ENCODE results near the gene B4GALT1. TPM values are rescaled to one million over a fixed set of nuclear protein-coding genes. Genes with fewer than 3 reads are reported as not detected.

Gene B4GALT1
- total RNA-seq, 4 donors from 2014 or later: 23.7 to 126 (median 93.7) TPM

- Histone ChIP-seq H3K9me3 (no peaks in the 10 kb centered on the region), H3K27me3 (no peaks in the 10 kb centered on the region), H3K36me3 (no peaks in the 10 kb centered on the region), H3K4me3 (no peak overlapping the region), H3K4me1 (no peaks in the 10 kb centered on the region), H3K27ac (no peak overlapping the region)
- in situ Hi-C loops (cut with MboI; ENCODE audit: low pct_ligation_motif_present in 1 of 4, low pct_unique_long_range_greater_than_20kb in 1 of 4, low sequenced_read_pairs in 3 of 4) (no loop called here), intact Hi-C loops (cut with DNase I; ENCODE audit: low total_unique reads) (no loop called here)
- 100% methylated on average over 1 of the region's 1 CpG for WGBS, 2 donors (ENCODE audit: low coverage in 1 of 2)
- no peak for DNase-seq
- TF ChIP-seq EP300 (IDR thresholded peaks at IDR 0.05; ENCODE audit: low read depth): no peak
- TF ChIP-seq POLR2AphosphoS5 (IDR thresholded peaks at IDR 0.05): no peak
- TF ChIP-seq POLR2A (IDR thresholded peaks at IDR 0.05): no peak
- no peak for TF ChIP-seq CTCF (IDR thresholded peaks at IDR 0.05)
These were observed 61.2 kb downstream of the B4GALT1 start for GRCh38 chr9:33105959-33106358.

DNA sequence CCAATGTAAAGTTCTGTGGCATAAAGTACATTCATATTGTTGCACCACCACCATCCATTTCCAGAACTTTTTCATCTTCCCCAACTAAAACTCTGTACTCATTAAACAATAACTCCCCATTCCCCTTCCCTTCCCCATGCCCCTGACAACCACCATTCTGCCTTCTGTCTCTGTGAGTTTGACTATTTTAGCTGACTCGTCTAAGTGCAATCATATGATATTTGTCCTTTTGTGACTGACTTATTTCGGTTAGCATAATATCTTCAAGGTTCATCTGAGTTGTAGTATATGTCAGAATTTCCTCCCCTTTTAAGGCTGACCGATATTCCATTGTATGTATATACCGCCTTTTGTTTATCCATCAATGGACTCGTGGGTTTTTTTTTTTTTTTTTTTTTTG, 61.6 kb downstream of the B4GALT1 start:
- Histone ChIP-seq H3K4me1 (no peaks in the 10 kb centered on the region), H3K9me3 (no peaks in the 10 kb centered on the region), H3K27ac (no peak overlapping the region), H3K27me3 (no peaks in the 10 kb centered on the region), H3K36me3 (no peaks in the 10 kb centered on the region), H3K4me3 (no peak overlapping the region)
- 87 to 90% methylated on average over 4 to 5 of the region's 5 CpGs for WGBS, 2 donors (ENCODE audit: low coverage in 1 of 2)
- no peak for DNase-seq
- no peak for TF ChIP-seq EP300 (IDR thresholded peaks at IDR 0.05; ENCODE audit: low read depth)
- no peak for TF ChIP-seq POLR2A (IDR thresholded peaks at IDR 0.05)
- no peak for TF ChIP-seq POLR2AphosphoS5 (IDR thresholded peaks at IDR 0.05)
- no peak for TF ChIP-seq CTCF (IDR thresholded peaks at IDR 0.05)
- intact Hi-C loops (cut with DNase I; ENCODE audit: low total_unique reads): no loop called here
- in situ Hi-C loops (cut with MboI; ENCODE audit: low pct_ligation_motif_present in 1 of 4, low pct_unique_long_range_greater_than_20kb in 1 of 4, low sequenced_read_pairs in 3 of 4): no loop called here

DNA sequence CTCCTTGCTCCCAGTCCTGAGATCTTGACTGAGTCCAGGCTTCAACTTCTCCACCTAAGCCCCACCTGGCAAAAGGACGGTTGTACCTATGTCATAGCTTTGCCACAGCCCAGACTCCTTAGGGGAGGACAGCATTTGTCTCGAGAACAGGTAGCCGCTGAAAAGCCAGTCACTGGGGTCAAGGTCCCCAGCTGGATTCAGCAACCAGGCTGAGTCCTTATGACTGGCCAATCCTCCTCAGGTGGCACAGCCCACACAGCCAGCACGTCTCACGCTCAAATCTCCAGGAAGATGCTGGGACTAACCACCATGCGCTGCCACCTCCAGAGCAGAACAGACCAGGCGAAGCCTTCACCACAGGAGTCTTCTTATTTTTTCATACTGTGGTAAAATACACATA, 62.7 kb downstream of the B4GALT1 start:
- H3K36me3 ChIP-seq: no peaks in the 10 kb centered on the region
- intact Hi-C loops (cut with DNase I; ENCODE audit: low total_unique reads): no loop called here
- no peak overlapping the region for H3K27ac ChIP-seq
- H3K27me3 ChIP-seq: no peaks in the 10 kb centered on the region
- in situ Hi-C loops (cut with MboI; ENCODE audit: low pct_ligation_motif_present in 1 of 4, low pct_unique_long_range_greater_than_20kb in 1 of 4, low sequenced_read_pairs in 3 of 4): no loop called here
- H3K9me3 ChIP-seq: no peaks in the 10 kb centered on the region
- TF ChIP-seq POLR2AphosphoS5 (IDR thresholded peaks at IDR 0.05): no peak
- no peak for TF ChIP-seq POLR2A (IDR thresholded peaks at IDR 0.05)
- TF ChIP-seq EP300 (IDR thresholded peaks at IDR 0.05; ENCODE audit: low read depth): no peak
- no peak for TF ChIP-seq CTCF (IDR thresholded peaks at IDR 0.05)
- H3K4me1 ChIP-seq: no peaks in the 10 kb centered on the region
- DNase-seq: no peak
- 94 to 100% methylated on average over 1 to 7 of the region's 7 CpGs for WGBS, 2 donors (ENCODE audit: low coverage in 1 of 2)
- H3K4me3 ChIP-seq: no peak overlapping the region

GRCh38 chr9:33103501-33104281, 63.4 kb downstream of the B4GALT1 start:
- Histone ChIP-seq H3K27me3 (no peaks in the 10 kb centered on the region), H3K36me3 (no peaks in the 10 kb centered on the region), H3K27ac (no peak overlapping the region), H3K9me3 (no peaks in the 10 kb centered on the region), H3K4me3 (no peak overlapping the region), H3K4me1 (no peaks in the 10 kb centered on the region)
- in situ Hi-C loops (cut with MboI; ENCODE audit: low pct_ligation_motif_present in 1 of 4, low pct_unique_long_range_greater_than_20kb in 1 of 4, low sequenced_read_pairs in 3 of 4) (no loop called here), intact Hi-C loops (cut with DNase I; ENCODE audit: low total_unique reads) (no loop called here)
- WGBS, 2 donors (ENCODE audit: low coverage in 1 of 2): 84 to 89% methylated on average over 4 to 8 of the region's 8 CpGs
- DNase-seq: no peak
- TF ChIP-seq EP300 (IDR thresholded peaks at IDR 0.05; ENCODE audit: low read depth) (no peak), POLR2A (IDR thresholded peaks at IDR 0.05) (no peak), POLR2AphosphoS5 (IDR thresholded peaks at IDR 0.05) (no peak)

Measured in transverse colon (tissue), 4 donors.